HEK293 (cell line): ENCODE measurements around the gene RAD52.
A peak's percentile ranks its signal among the peaks of the same experiment; 100 is the strongest.

Experiments used
- EGR2 ChIP-seq: fragments of 450-650 bp; formaldehyde crosslinking; IDR thresholded peaks from 2 replicates; pipeline ENCODE4 v1.5.1; 2016; ENCODE audit warnings: low read depth, missing biosample characterization, missing genetic modification characterization
- FEZF1 ChIP-seq: fragments of 450-650 bp; formaldehyde crosslinking; IDR thresholded peaks from 2 replicates; pipeline ENCODE4 v1.5.1; 2016; ENCODE audit warnings: missing biosample characterization, missing genetic modification characterization
- HOXA7 ChIP-seq: sonication (generic); formaldehyde crosslinking; IDR thresholded peaks from 2 replicates; pipeline ENCODE4 v1.8.1; 2022; ENCODE audit warnings: missing genetic modification reagents, borderline replicate concordance
- HOXC10 ChIP-seq: sonication (generic); formaldehyde crosslinking; IDR thresholded peaks from 2 replicates; pipeline ENCODE4 v1.8.1; 2023; ENCODE audit warnings: mild to moderate bottlenecking, missing genetic modification reagents
- KLF1 ChIP-seq: fragments of 450-650 bp; formaldehyde crosslinking; IDR thresholded peaks from 2 replicates; pipeline ENCODE4 v1.5.1; 2016; ENCODE audit warnings: missing biosample characterization, missing genetic modification characterization
- PATZ1 ChIP-seq: fragments of 450-650 bp; formaldehyde crosslinking; IDR thresholded peaks from 2 replicates; pipeline ENCODE4 v1.5.1; 2016; ENCODE audit warnings: missing biosample characterization, missing genetic modification characterization
- RBAK ChIP-seq: fragments of 450-650 bp; formaldehyde crosslinking; IDR thresholded peaks from 2 replicates; pipeline ENCODE4 v1.5.1; 2016; ENCODE audit warnings: missing biosample characterization, missing genetic modification characterization
- SALL2 ChIP-seq: fragments of 450-650 bp; formaldehyde crosslinking; IDR thresholded peaks from 2 replicates; pipeline ENCODE4 v1.5.0; 2017; ENCODE audit warnings: missing biosample characterization, mild to moderate bottlenecking, missing genetic modification characterization, borderline replicate concordance
- SP7 ChIP-seq: fragments of 450-650 bp; formaldehyde crosslinking; IDR thresholded peaks from 2 replicates; pipeline ENCODE4 v1.5.1; 2016; ENCODE audit warnings: missing biosample characterization, missing genetic modification characterization
- YY1 ChIP-seq: fragments of 450-650 bp; formaldehyde crosslinking; IDR thresholded peaks from 2 replicates; pipeline ENCODE4 v1.5.1; 2018; ENCODE audit warnings: missing biosample characterization, missing genetic modification characterization
- ZBTB44 ChIP-seq: fragments of 450-650 bp; IDR thresholded peaks from 2 replicates; pipeline ENCODE4 v1.5.1; 2018; ENCODE audit warnings: missing biosample characterization, mild to moderate bottlenecking, missing genetic modification characterization
- ZNF10 ChIP-seq: fragments of 450-650 bp; formaldehyde crosslinking; IDR thresholded peaks from 2 replicates; pipeline ENCODE4 v1.5.1; 2017; ENCODE audit warnings: missing biosample characterization, missing genetic modification characterization
- ZNF175 ChIP-seq: fragments of 450-650 bp; formaldehyde crosslinking; IDR thresholded peaks from 2 replicates; pipeline ENCODE4 v1.5.1; 2016; ENCODE audit warnings: missing biosample characterization, missing genetic modification characterization
- ZNF324 ChIP-seq: fragments of 450-650 bp; formaldehyde crosslinking; IDR thresholded peaks from 2 replicates; pipeline ENCODE4 v1.5.1; 2016; ENCODE audit warnings: missing biosample characterization, missing genetic modification characterization
- ZNF350 ChIP-seq: fragments of 450-650 bp; formaldehyde crosslinking; IDR thresholded peaks from 2 replicates; pipeline ENCODE4 v1.5.0; 2017; ENCODE audit warnings: missing biosample characterization, mild to moderate bottlenecking, missing genetic modification characterization
- ZNF416 ChIP-seq: fragments of 450-650 bp; formaldehyde crosslinking; IDR thresholded peaks from 2 replicates; pipeline ENCODE4 v1.5.1; 2016; ENCODE audit warnings: missing biosample characterization, missing genetic modification characterization
- ZNF423 ChIP-seq: fragments of 450-650 bp; formaldehyde crosslinking; IDR thresholded peaks from 2 replicates; pipeline ENCODE4 v1.5.1; 2016; ENCODE audit warnings: missing biosample characterization, missing genetic modification characterization
- ZNF514 ChIP-seq: fragments of 450-650 bp; formaldehyde crosslinking; IDR thresholded peaks from 2 replicates; pipeline ENCODE4 v1.5.1; 2016; ENCODE audit warnings: missing biosample characterization, missing genetic modification characterization
- ZNF558 ChIP-seq: fragments of 450-650 bp; formaldehyde crosslinking; IDR thresholded peaks from 2 replicates; pipeline ENCODE4 v1.5.1; 2016; ENCODE audit warnings: missing biosample characterization, missing genetic modification characterization
- ZNF585B ChIP-seq: fragments of 450-650 bp; formaldehyde crosslinking; IDR thresholded peaks from 2 replicates; pipeline ENCODE4 v1.5.1; 2016; ENCODE audit warnings: missing biosample characterization, missing genetic modification characterization
- ZNF623 ChIP-seq: fragments of 450-650 bp; formaldehyde crosslinking; IDR thresholded peaks from 2 replicates; pipeline ENCODE4 v1.5.1; 2016; ENCODE audit warnings: missing biosample characterization, missing genetic modification characterization
- ZNF645 ChIP-seq: fragments of 450-650 bp; formaldehyde crosslinking; IDR thresholded peaks from 2 replicates; pipeline ENCODE4; 2016; ENCODE audit warnings: missing biosample characterization, missing genetic modification characterization
- ZNF658 ChIP-seq: fragments of 450-650 bp; formaldehyde crosslinking; IDR thresholded peaks from 2 replicates; pipeline ENCODE4; 2016; ENCODE audit warnings: missing biosample characterization, missing genetic modification characterization
- ZNF768 ChIP-seq: fragments of 450-650 bp; formaldehyde crosslinking; IDR thresholded peaks from 2 replicates; pipeline ENCODE4 v1.5.1; 2018; ENCODE audit warnings: missing biosample characterization, mild to moderate bottlenecking, missing genetic modification characterization
- TF ChIP-seq, protein P1 (sequence below): fragments of 450-650 bp; formaldehyde crosslinking; IDR thresholded peaks from 2 replicates; pipeline ENCODE4 v1.5.1; 2017; ENCODE audit warnings: missing biosample characterization, missing genetic modification characterization
- TF ChIP-seq, protein P2 (sequence below): fragments of 450-650 bp; formaldehyde crosslinking; IDR thresholded peaks from 2 replicates; pipeline ENCODE4 v1.5.1; 2017; ENCODE audit warnings: missing biosample characterization, missing genetic modification characterization
- TF ChIP-seq, protein P3 (sequence below): fragments of 450-650 bp; formaldehyde crosslinking; IDR thresholded peaks from 2 replicates; pipeline ENCODE4 v1.5.1; 2016; ENCODE audit warnings: missing biosample characterization, missing genetic modification characterization, low read depth

The RAD52 gene

GRCh38 chr12:991350-992333, 42.1 kb upstream of the RAD52 start (continued):
- peak; percentile 81 for TF ChIP-seq PATZ1
- no peak for TF ChIP-seq ZNF514 (tag by site-specific recombination)
- no peak for TF ChIP-seq ZNF416 (tag by site-specific recombination)
- no peak for TF ChIP-seq FEZF1 (tag by site-specific recombination)
- TF ChIP-seq, protein P1, sequence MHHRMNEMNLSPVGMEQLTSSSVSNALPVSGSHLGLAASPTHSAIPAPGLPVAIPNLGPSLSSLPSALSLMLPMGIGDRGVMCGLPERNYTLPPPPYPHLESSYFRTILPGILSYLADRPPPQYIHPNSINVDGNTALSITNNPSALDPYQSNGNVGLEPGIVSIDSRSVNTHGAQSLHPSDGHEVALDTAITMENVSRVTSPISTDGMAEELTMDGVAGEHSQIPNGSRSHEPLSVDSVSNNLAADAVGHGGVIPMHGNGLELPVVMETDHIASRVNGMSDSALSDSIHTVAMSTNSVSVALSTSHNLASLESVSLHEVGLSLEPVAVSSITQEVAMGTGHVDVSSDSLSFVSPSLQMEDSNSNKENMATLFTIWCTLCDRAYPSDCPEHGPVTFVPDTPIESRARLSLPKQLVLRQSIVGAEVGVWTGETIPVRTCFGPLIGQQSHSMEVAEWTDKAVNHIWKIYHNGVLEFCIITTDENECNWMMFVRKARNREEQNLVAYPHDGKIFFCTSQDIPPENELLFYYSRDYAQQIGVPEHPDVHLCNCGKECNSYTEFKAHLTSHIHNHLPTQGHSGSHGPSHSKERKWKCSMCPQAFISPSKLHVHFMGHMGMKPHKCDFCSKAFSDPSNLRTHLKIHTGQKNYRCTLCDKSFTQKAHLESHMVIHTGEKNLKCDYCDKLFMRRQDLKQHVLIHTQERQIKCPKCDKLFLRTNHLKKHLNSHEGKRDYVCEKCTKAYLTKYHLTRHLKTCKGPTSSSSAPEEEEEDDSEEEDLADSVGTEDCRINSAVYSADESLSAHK (tag by site-specific recombination): no peak
- TF ChIP-seq ZNF324: 0 out of 2 replicates have a peak, but pooled peaks have one; percentile 18
- TF ChIP-seq ZNF768 (tag by site-specific recombination): no peak
- no peak for TF ChIP-seq SALL2 (tag by site-specific recombination)
- peak; percentile 98 for TF ChIP-seq KLF1 (tag by site-specific recombination)
- no peak for TF ChIP-seq HOXC10 (CRISPR knock-in tag)
- TF ChIP-seq YY1 (tag by site-specific recombination): no peak
- no peak for TF ChIP-seq ZNF10 (tag by site-specific recombination)
- TF ChIP-seq ZNF558 (tag by site-specific recombination): no peak
- TF ChIP-seq EGR2 (tag by site-specific recombination): peak; percentile 45
- TF ChIP-seq ZNF585B (tag by site-specific recombination): no peak
- TF ChIP-seq ZNF350 (tag by site-specific recombination): no peak
- no peak for TF ChIP-seq ZBTB44 (tag by site-specific recombination)
- TF ChIP-seq ZNF645 (tag by site-specific recombination): no peak
- TF ChIP-seq, protein P2, sequence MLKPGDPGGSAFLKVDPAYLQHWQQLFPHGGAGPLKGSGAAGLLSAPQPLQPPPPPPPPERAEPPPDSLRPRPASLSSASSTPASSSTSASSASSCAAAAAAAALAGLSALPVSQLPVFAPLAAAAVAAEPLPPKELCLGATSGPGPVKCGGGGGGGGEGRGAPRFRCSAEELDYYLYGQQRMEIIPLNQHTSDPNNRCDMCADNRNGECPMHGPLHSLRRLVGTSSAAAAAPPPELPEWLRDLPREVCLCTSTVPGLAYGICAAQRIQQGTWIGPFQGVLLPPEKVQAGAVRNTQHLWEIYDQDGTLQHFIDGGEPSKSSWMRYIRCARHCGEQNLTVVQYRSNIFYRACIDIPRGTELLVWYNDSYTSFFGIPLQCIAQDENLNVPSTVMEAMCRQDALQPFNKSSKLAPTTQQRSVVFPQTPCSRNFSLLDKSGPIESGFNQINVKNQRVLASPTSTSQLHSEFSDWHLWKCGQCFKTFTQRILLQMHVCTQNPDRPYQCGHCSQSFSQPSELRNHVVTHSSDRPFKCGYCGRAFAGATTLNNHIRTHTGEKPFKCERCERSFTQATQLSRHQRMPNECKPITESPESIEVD (tag by site-specific recombination): no peak
- no peak for TF ChIP-seq ZNF175 (tag by site-specific recombination)
- no peak for TF ChIP-seq SP7 (tag by site-specific recombination)
- TF ChIP-seq ZNF423: peak; percentile 79
- no peak for TF ChIP-seq HOXA7 (CRISPR knock-in tag)
- TF ChIP-seq, protein P3, sequence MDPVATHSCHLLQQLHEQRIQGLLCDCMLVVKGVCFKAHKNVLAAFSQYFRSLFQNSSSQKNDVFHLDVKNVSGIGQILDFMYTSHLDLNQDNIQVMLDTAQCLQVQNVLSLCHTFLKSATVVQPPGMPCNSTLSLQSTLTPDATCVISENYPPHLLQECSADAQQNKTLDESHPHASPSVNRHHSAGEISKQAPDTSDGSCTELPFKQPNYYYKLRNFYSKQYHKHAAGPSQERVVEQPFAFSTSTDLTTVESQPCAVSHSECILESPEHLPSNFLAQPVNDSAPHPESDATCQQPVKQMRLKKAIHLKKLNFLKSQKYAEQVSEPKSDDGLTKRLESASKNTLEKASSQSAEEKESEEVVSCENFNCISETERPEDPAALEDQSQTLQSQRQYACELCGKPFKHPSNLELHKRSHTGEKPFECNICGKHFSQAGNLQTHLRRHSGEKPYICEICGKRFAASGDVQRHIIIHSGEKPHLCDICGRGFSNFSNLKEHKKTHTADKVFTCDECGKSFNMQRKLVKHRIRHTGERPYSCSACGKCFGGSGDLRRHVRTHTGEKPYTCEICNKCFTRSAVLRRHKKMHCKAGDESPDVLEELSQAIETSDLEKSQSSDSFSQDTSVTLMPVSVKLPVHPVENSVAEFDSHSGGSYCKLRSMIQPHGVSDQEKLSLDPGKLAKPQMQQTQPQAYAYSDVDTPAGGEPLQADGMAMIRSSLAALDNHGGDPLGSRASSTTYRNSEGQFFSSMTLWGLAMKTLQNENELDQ: no peak
- TF ChIP-seq RBAK: no peak
- no peak for TF ChIP-seq ZNF658 (tag by site-specific recombination)
- no peak for TF ChIP-seq ZNF623
